Activated T-cell treated with anti-CD3 and anti-CD28 coated beads, Interleukin-2, amount 50 U/mL, for 72 hours (primary cell): ENCODE measurements around the gene CNPY2. TPM values are rescaled to one million over a fixed set of nuclear protein-coding genes. Genes with fewer than 3 reads are reported as not detected.
"Not testable (repeated sequence)": the region's sequence is repeated elsewhere in the genome, so short reads cannot be mapped to it uniquely, and the experiment has no call there.

ENCODE experiments used
- ATAC-seq, 2 donors: fragments of 150-1000 bp; cut with Tn5 transposase; replicated peaks in 1 of 2; 2 replicates each; pipeline ENCODE4 v1.10.0; 2021; ENCODE audit warnings: moderate library complexity in 2 of 2, mild to moderate bottlenecking in 1 of 2
- DNase-seq, 2 donors: peaks; one replicate each; pipeline ENCODE4 v3.0.0; 2021 to 2022; ENCODE audit warnings: mixed read lengths in 1 of 2
- H3K27ac Mint-ChIP-seq: one replicate; pipeline ENCODE4 v1.8.0; 2022; ENCODE audit warnings: mild to moderate bottlenecking, moderate library complexity, mixed read lengths
- H3K27me3 Mint-ChIP-seq: one replicate; pipeline ENCODE4 v1.8.0; 2022; ENCODE audit warnings: low read depth, mixed read lengths
- H3K36me3 Mint-ChIP-seq, 2 donors: one replicate each; pipeline ENCODE4 v1.8.0; 2022; ENCODE audit warnings: mixed read lengths in 2 of 2, mild to moderate bottlenecking in 1 of 2; ENCODE audit not compliant: insufficient read depth in 2 of 2
- H3K4me1 Mint-ChIP-seq: one replicate; pipeline ENCODE4 v1.8.0; 2022; ENCODE audit warnings: low read depth, mixed read lengths
- H3K4me3 Mint-ChIP-seq, 2 donors: one replicate each; pipeline ENCODE4 v1.8.0; 2022; ENCODE audit warnings: mild to moderate bottlenecking in 2 of 2, mixed read lengths in 2 of 2, moderate library complexity in 2 of 2
- H3K9me3 Mint-ChIP-seq, 2 donors: one replicate each; pipeline ENCODE4 v1.8.0; 2022; ENCODE audit warnings: mixed read lengths in 2 of 2
- total RNA-seq, 2 donors: library from RNA; stranded (reverse); gene quantifications; one replicate each; pipeline ENCODE4 v1.2.3, GENCODE V29; 2022

The CNPY2 gene
- total RNA-seq, 2 donors from 2014 or later: 97.8 to 117 TPM

GRCh38 chr12:56326126-56326525 lies 10.3 kb upstream of the CNPY2 start:
- Mint-ChIP-seq H3K27me3 (no peaks in the 10 kb centered on the region), H3K27ac (no peak overlapping the region), H3K9me3 (no peaks in the 10 kb centered on the region), H3K36me3 (peaks cover 2 to 8% of the 10 kb centered on the region in 2 donors), H3K4me1 (no peaks in the 10 kb centered on the region), H3K4me3 (no peak overlapping the region)
- ATAC-seq: no peak
- DNase-seq: no peak

- H3K9me3 Mint-ChIP-seq: no peaks in the 10 kb centered on the region
- no peak overlapping the region for H3K27ac Mint-ChIP-seq
Observed at GRCh38 chr12:56324206-56324605, 8.4 kb upstream of the CNPY2 start.

GRCh38 chr12:56321610-56322009 lies 5.8 kb upstream of the CNPY2 start:
- H3K4me3 Mint-ChIP-seq, DNase-seq, H3K4me1 Mint-ChIP-seq, ATAC-seq, H3K27me3 Mint-ChIP-seq, H3K27ac Mint-ChIP-seq, H3K9me3 Mint-ChIP-seq: not testable (repeated sequence)
- peaks cover 7 to 14% of the 10 kb centered on the region in 2 donors for H3K36me3 Mint-ChIP-seq

More at GRCh38 chr12:56324206-56324605, 8.4 kb upstream of the CNPY2 start:
- Mint-ChIP-seq H3K27me3 (no peaks in the 10 kb centered on the region), H3K4me1 (no peaks in the 10 kb centered on the region), H3K4me3 (no peak overlapping the region), H3K36me3 (peaks cover 7 to 12% of the 10 kb centered on the region in 2 donors)
- ATAC-seq: no peak
- DNase-seq: no peak

- no peaks in the 10 kb centered on the region for H3K9me3 Mint-ChIP-seq
- H3K4me3 Mint-ChIP-seq: no peak overlapping the region
- H3K27me3 Mint-ChIP-seq: no peaks in the 10 kb centered on the region
- H3K36me3 Mint-ChIP-seq: peaks cover 7 to 14% of the 10 kb centered on the region in 2 donors
- peaks cover 4% of the 10 kb centered on the region for H3K4me1 Mint-ChIP-seq
- peak in 1 of 2 donors; percentile 34 for DNase-seq
- H3K27ac Mint-ChIP-seq: no peak overlapping the region
- ATAC-seq: peak; percentile 40 to 50
Observed at GRCh38 chr12:56321027-56321426, 5.2 kb upstream of the CNPY2 start.

- peaks cover 7 to 11% of the 10 kb centered on the region in 2 donors for H3K36me3 Mint-ChIP-seq
- no peaks in the 10 kb centered on the region for H3K27me3 Mint-ChIP-seq
- ATAC-seq (no peak), DNase-seq (no peak)
- peaks cover 11% of the 10 kb centered on the region for H3K4me1 Mint-ChIP-seq
- no peak overlapping the region for H3K4me3 Mint-ChIP-seq
- no peak overlapping the region for H3K27ac Mint-ChIP-seq
- no peaks in the 10 kb centered on the region for H3K9me3 Mint-ChIP-seq
Observed at GRCh38 chr12:56317675-56318074, 1.9 kb upstream of the CNPY2 start.

- Mint-ChIP-seq H3K9me3 (no peaks in the 10 kb centered on the region), H3K4me3 (peak overlapping the region; percentile 99), H3K4me1 (peaks cover 15% of the 10 kb centered on the region)
Observed at GRCh38 chr12:56315249-56315621, 553 bp downstream of the CNPY2 start.

GRCh38 chr12:56311003-56311402 lies 4.8 kb downstream of the CNPY2 start:
- Mint-ChIP-seq H3K27me3 (no peaks in the 10 kb centered on the region), H3K36me3 (peaks cover 6 to 12% of the 10 kb centered on the region in 2 donors), H3K4me1 (peaks cover 13% of the 10 kb centered on the region), H3K9me3 (no peaks in the 10 kb centered on the region), H3K4me3 (no peak overlapping the region), H3K27ac (no peak overlapping the region)
- DNase-seq: no peak
- no peak for ATAC-seq

More at GRCh38 chr12:56315249-56315621, 553 bp downstream of the CNPY2 start:
- Mint-ChIP-seq H3K27ac (peak overlapping the region; percentile 98), H3K27me3 (no peaks in the 10 kb centered on the region), H3K36me3 (peaks cover 7 to 13% of the 10 kb centered on the region in 2 donors)
- DNase-seq: no peak
- ATAC-seq: no peak

GRCh38 chr12:56308714-56309113 lies 7.1 kb downstream of the CNPY2 start:
- Mint-ChIP-seq H3K9me3 (no peaks in the 10 kb centered on the region), H3K4me1 (peaks cover 6% of the 10 kb centered on the region), H3K4me3 (no peak overlapping the region), H3K27me3 (no peaks in the 10 kb centered on the region), H3K27ac (no peak overlapping the region), H3K36me3 (peaks cover 4 to 10% of the 10 kb centered on the region in 2 donors)
- DNase-seq (no peak), ATAC-seq (no peak)

GRCh38 chr12:56307221-56307965 lies 8.4 kb downstream of the CNPY2 start:
- no peaks in the 10 kb centered on the region for H3K27me3 Mint-ChIP-seq
- H3K9me3 Mint-ChIP-seq: no peaks in the 10 kb centered on the region
- peaks cover 6% of the 10 kb centered on the region for H3K4me1 Mint-ChIP-seq
- ATAC-seq: no peak
- peaks cover 4 to 10% of the 10 kb centered on the region in 2 donors for H3K36me3 Mint-ChIP-seq
- no peak for DNase-seq
- no peak overlapping the region for H3K4me3 Mint-ChIP-seq
- H3K27ac Mint-ChIP-seq: no peak overlapping the region

- H3K9me3 Mint-ChIP-seq: no peaks in the 10 kb centered on the region
- peaks cover 21% of the 10 kb centered on the region for H3K4me1 Mint-ChIP-seq
- H3K27ac Mint-ChIP-seq: no peak overlapping the region
- ATAC-seq (no peak), DNase-seq (no peak)
- peaks cover 2 to 9% of the 10 kb centered on the region in 2 donors for H3K36me3 Mint-ChIP-seq
- H3K4me3 Mint-ChIP-seq: no peak overlapping the region
- no peaks in the 10 kb centered on the region for H3K27me3 Mint-ChIP-seq
Observed at GRCh38 chr12:56304872-56305590, 10.8 kb downstream of the CNPY2 start.

- Mint-ChIP-seq H3K36me3 (peaks cover 0 to 11% of the 10 kb centered on the region in 2 donors), H3K4me3 (no peak overlapping the region), H3K4me1 (peaks cover 22% of the 10 kb centered on the region), H3K27ac (no peak overlapping the region), H3K27me3 (no peaks in the 10 kb centered on the region), H3K9me3 (no peaks in the 10 kb centered on the region)
- ATAC-seq (no peak), DNase-seq (no peak)
Observed at GRCh38 chr12:56304276-56304675, 11.5 kb downstream of the CNPY2 start.

- DNase-seq (no peak), ATAC-seq (no peak)
- Mint-ChIP-seq H3K4me1 (peaks cover 55% of the 10 kb centered on the region), H3K9me3 (no peaks in the 10 kb centered on the region), H3K27me3 (no peaks in the 10 kb centered on the region), H3K4me3 (peak overlapping the region; percentile 95 to 99), H3K27ac (peak overlapping the region; percentile 93), H3K36me3 (peaks cover 4 to 17% of the 10 kb centered on the region in 2 donors)
Observed at GRCh38 chr12:56300644-56301464, 14.9 kb downstream of the CNPY2 start.
